ENCODE measurements around the gene FASN. TPM values are rescaled to one million over a fixed set of nuclear protein-coding genes. Genes with fewer than 3 reads are reported as not detected.

Gene FASN
- total RNA-seq, 2 donors from 2014 or later: 168 to 198 TPM

DNA sequence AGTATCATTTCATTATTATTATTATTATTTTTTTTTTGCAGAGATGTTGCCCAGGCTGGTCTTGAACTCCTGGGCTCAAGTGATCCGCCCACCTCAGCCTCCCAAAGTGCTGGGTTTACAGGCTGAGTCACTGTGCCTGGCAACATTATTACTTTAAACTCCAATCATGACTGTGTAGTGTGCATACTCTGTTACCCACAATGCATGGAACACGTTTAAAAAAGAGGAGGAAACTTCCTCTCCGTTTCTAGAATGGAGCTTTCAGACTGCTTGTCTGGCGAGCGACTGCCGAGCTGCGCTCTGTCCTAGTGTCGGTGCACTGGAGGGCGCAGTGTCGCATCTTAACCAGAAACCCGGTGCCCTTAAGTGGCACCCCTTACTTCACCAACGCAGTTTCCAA is 22.1 kb upstream of the FASN start:
- H3K4me3 ChIP-seq: no peak overlapping the region
- intact Hi-C loops (cut with DNase I): no loop called here
- H3K9ac ChIP-seq (ENCODE audit: low read depth in 2 of 2, low read length in 2 of 2): no peak overlapping the region
- H3K4me1 ChIP-seq: no peaks in the 10 kb centered on the region
- H3K27me3 ChIP-seq: no peaks in the 10 kb centered on the region
- no peak overlapping the region for H3K27ac ChIP-seq
- H3K9me3 ChIP-seq: no peaks in the 10 kb centered on the region
- H3K36me3 ChIP-seq: no peaks in the 10 kb centered on the region
- DNase-seq: no peak
- TF ChIP-seq, protein P1, sequence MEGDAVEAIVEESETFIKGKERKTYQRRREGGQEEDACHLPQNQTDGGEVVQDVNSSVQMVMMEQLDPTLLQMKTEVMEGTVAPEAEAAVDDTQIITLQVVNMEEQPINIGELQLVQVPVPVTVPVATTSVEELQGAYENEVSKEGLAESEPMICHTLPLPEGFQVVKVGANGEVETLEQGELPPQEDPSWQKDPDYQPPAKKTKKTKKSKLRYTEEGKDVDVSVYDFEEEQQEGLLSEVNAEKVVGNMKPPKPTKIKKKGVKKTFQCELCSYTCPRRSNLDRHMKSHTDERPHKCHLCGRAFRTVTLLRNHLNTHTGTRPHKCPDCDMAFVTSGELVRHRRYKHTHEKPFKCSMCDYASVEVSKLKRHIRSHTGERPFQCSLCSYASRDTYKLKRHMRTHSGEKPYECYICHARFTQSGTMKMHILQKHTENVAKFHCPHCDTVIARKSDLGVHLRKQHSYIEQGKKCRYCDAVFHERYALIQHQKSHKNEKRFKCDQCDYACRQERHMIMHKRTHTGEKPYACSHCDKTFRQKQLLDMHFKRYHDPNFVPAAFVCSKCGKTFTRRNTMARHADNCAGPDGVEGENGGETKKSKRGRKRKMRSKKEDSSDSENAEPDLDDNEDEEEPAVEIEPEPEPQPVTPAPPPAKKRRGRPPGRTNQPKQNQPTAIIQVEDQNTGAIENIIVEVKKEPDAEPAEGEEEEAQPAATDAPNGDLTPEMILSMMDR (IDR thresholded peaks at IDR 0.05): no peak

GRCh38 chr17:82118815-82119380 is 20.9 kb upstream of the FASN start:
- Histone ChIP-seq H3K4me1 (no peaks in the 10 kb centered on the region), H3K9ac (ENCODE audit: low read depth in 2 of 2, low read length in 2 of 2) (no peak overlapping the region), H3K4me3 (no peak overlapping the region), H3K27ac (no peak overlapping the region), H3K36me3 (no peaks in the 10 kb centered on the region), H3K9me3 (no peaks in the 10 kb centered on the region), H3K27me3 (no peaks in the 10 kb centered on the region)
- no peak for DNase-seq
- TF ChIP-seq, protein P1 (IDR thresholded peaks at IDR 0.05): no peak
- intact Hi-C loops (cut with DNase I): no loop called here

DNA sequence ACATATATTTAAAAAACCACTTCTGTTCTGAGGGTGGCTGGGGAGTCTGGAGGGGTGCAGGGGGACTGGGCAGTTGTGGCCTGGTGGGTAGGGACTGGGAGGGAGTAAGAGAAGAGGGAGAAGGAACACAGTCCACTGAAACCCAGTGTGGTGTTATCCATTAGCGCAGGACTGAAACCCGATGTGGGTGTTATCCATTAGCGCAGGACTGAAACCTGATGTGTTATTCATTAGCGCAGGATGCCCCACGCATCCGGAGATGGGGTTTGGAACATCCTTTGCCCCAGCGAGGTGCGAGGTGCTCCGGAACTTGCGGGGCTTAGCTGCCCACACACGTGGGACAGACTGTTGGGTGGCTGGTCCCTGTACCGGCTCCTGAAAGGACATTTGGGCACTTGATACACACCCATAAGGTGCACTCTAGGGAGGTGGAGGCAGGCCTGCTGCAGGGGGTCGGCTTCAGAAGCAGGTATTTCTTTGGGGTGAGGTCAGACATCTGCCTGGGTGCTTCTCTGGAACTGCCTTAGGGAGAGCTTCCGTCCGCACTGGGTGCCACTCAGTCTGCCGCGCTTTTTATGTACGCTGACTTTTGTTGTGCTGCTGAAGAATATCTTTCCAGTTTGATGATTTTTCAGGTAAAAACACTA is 20.3 kb upstream of the FASN start:
- H3K27ac ChIP-seq: no peak overlapping the region
- no peaks in the 10 kb centered on the region for H3K9me3 ChIP-seq
- no peak for DNase-seq
- intact Hi-C loops (cut with DNase I): no loop called here
- TF ChIP-seq, protein P1 (IDR thresholded peaks at IDR 0.05): no peak
- H3K4me1 ChIP-seq: no peaks in the 10 kb centered on the region
- H3K9ac ChIP-seq (ENCODE audit: low read depth in 2 of 2, low read length in 2 of 2): no peak overlapping the region
- H3K27me3 ChIP-seq: no peaks in the 10 kb centered on the region
- H3K36me3 ChIP-seq: no peaks in the 10 kb centered on the region
- H3K4me3 ChIP-seq: no peak overlapping the region

DNA sequence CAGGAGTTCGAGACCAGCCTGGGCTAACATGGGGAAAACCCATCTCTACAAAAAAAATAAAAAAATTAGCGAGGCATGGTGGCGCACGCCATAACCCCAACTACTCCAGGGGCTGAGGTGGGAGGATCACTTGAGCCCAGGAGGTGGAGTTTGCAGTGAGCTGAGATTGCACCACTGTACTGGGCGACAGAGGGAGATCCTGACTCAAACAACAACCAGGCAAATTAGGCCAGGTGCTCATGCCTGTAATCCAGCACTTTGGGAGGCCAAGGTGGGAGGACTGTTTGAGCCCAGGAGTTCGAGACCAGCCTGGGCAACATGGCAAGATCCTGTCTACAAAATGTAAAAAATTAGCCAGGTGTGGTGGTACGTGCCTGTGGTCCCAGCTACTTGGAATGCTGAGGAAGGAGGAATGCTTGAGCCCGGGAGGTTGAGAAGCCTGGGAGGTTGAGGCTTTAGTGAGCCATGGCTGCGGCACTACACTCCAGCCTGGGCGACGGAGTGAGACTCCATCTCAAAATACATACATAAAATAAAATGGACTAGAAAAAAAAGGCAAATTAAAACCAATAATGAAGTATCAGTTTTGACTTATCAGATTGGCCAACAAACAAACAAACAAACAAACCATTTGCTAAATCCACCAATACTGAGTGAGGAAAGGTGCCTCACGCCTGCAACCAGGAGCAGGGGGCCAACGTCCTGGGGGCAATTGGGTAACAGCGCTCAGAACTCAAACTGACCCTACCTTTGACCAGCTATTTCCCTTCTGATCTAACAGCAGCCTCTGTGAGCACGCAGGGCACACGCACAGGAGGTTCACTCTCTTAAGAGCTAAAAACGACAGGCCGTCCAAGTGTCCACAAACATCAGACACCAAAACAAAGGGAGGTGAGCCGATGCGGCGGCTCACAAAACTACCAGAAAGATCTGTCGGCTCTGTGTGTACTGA is 19.4 kb upstream of the FASN start:
- Histone ChIP-seq H3K36me3 (no peaks in the 10 kb centered on the region), H3K9ac (ENCODE audit: low read depth in 2 of 2, low read length in 2 of 2) (no peak overlapping the region)
- intact Hi-C loops (cut with DNase I): no loop called here

DNA sequence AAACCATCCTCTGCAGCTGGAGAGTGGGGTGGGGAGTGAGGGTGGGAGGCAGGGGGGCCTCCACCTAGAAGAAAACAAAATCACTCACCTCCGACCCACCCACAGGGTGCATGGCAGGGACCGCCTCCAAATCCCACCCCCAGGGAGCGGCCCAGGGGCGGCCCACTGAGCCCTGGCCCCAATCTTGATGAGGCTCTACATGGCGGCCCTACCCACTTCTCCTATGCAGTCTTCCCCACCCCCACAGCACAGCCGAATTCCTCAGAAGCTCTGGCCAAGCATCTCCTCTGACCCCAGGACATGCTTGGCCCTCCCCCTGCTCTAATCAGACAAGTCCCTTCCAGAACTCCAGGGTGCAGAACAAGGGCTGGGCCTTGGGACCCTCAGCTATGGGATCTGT is 18.2 kb upstream of the FASN start:
- no peak for DNase-seq

More for the DNA sequence above, 19.4 kb upstream of the FASN start:
- Histone ChIP-seq H3K4me1 (no peaks in the 10 kb centered on the region), H3K27me3 (no peaks in the 10 kb centered on the region), H3K27ac (no peak overlapping the region), H3K4me3 (no peak overlapping the region), H3K9me3 (no peaks in the 10 kb centered on the region)
- TF ChIP-seq, protein P1 (IDR thresholded peaks at IDR 0.05): no peak
- DNase-seq: no peak

More for the DNA sequence above, 18.2 kb upstream of the FASN start:
- H3K27me3 ChIP-seq: no peaks in the 10 kb centered on the region
- H3K4me1 ChIP-seq: no peaks in the 10 kb centered on the region
- intact Hi-C loops (cut with DNase I): no loop called here
- H3K4me3 ChIP-seq: no peak overlapping the region
- no peak overlapping the region for H3K27ac ChIP-seq
- H3K9me3 ChIP-seq: no peaks in the 10 kb centered on the region
- H3K9ac ChIP-seq (ENCODE audit: low read depth in 2 of 2, low read length in 2 of 2): no peak overlapping the region
- H3K36me3 ChIP-seq: no peaks in the 10 kb centered on the region
- TF ChIP-seq, protein P1 (IDR thresholded peaks at IDR 0.05): no peak
